Nephron (organoid): ENCODE measurements around the gene TNKS2.

Experiments used
- H3K27ac Mint-ChIP-seq, 3 experiments: 2 replicates each; pipeline ENCODE4 v1.8.0; 2020; ENCODE audit warnings: mixed read lengths in 3 of 3, mild to moderate bottlenecking in 2 of 3, moderate library complexity in 1 of 3
- H3K27me3 Mint-ChIP-seq: 2 replicates; pipeline ENCODE4 v1.8.0; 2021; ENCODE audit warnings: low read depth, mild to moderate bottlenecking, moderate library complexity, mixed read lengths
- H3K36me3 Mint-ChIP-seq: 2 replicates; pipeline ENCODE4 v1.8.0; 2020; ENCODE audit warnings: low read depth, mixed read lengths
- H3K4me1 Mint-ChIP-seq: 2 replicates; pipeline ENCODE4 v1.8.0; 2020; ENCODE audit warnings: mixed read lengths
- H3K4me3 Mint-ChIP-seq, 3 experiments: 2 replicates each; pipeline ENCODE4 v1.8.0; 2020; ENCODE audit warnings: mild to moderate bottlenecking in 3 of 3, mixed read lengths in 3 of 3, moderate library complexity in 2 of 3
- H3K9me3 Mint-ChIP-seq: 2 replicates; pipeline ENCODE4 v1.8.0; 2020; ENCODE audit warnings: mixed read lengths
- TF ChIP-seq, protein P1 (sequence below), 3 experiments: fragments of 200-600 bp; sonication (generic); IDR thresholded peaks; one replicate each; pipeline ENCODE4 v1.5.0; 2021; ENCODE audit warnings: antibody characterized with exemption in 3 of 3; ENCODE audit not compliant: unreplicated experiment in 3 of 3

The TNKS2 gene

DNA sequence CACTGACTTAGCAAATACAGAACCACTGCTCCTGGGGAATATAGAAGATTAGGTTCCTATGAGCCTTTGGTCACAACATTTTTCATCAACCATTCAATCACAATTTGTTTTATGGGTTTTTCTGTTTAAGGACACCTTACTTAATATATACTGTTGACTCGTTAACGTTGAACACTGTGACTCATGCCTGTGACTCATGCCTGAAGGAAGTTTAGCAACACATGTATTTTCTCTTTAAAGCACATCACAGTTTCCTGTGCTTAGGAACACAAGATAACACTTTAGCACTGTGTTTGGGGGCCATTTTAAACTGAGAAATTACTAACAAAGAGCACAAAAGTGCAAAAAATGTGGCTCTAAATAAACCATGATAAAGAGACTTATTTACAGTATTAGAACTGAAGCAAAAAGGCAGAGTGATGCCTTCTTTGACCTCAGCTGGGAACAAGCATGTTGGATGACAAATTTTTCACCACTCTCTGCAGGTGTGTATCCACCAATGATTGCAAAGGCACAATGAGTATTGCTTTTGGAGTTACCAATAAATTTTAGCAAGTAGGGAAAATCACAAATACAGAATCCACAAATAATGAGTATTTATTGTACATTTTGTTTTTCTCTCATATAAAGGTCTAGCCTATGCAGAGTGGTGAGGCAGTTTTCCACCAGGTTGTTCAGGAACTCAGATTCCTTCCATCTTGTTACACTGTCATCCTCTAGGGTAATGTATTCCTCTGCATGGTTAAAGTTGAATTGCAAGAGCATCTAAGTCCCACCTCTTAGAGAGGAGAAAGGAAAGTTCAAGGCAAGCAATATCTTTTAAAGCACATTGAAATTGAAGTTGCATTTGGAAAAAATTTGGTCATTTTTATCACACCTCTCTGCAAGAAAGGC is 103.8 kb downstream of the TNKS2 start:
- no peaks in the 10 kb centered on the region for H3K27me3 Mint-ChIP-seq
- no peaks in the 10 kb centered on the region for H3K4me1 Mint-ChIP-seq
- TF ChIP-seq, protein P1, sequence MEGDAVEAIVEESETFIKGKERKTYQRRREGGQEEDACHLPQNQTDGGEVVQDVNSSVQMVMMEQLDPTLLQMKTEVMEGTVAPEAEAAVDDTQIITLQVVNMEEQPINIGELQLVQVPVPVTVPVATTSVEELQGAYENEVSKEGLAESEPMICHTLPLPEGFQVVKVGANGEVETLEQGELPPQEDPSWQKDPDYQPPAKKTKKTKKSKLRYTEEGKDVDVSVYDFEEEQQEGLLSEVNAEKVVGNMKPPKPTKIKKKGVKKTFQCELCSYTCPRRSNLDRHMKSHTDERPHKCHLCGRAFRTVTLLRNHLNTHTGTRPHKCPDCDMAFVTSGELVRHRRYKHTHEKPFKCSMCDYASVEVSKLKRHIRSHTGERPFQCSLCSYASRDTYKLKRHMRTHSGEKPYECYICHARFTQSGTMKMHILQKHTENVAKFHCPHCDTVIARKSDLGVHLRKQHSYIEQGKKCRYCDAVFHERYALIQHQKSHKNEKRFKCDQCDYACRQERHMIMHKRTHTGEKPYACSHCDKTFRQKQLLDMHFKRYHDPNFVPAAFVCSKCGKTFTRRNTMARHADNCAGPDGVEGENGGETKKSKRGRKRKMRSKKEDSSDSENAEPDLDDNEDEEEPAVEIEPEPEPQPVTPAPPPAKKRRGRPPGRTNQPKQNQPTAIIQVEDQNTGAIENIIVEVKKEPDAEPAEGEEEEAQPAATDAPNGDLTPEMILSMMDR (IDR thresholded peaks at IDR 0.05; ENCODE audit: unreplicated experiment in 3 of 3): no peak
- H3K9me3 Mint-ChIP-seq: no peaks in the 10 kb centered on the region
- peak overlapping the region in 1 of 3 experiments; percentile 24 for H3K4me3 Mint-ChIP-seq
- peaks cover 21% of the 10 kb centered on the region for H3K36me3 Mint-ChIP-seq
- no peak overlapping the region for H3K27ac Mint-ChIP-seq

DNA sequence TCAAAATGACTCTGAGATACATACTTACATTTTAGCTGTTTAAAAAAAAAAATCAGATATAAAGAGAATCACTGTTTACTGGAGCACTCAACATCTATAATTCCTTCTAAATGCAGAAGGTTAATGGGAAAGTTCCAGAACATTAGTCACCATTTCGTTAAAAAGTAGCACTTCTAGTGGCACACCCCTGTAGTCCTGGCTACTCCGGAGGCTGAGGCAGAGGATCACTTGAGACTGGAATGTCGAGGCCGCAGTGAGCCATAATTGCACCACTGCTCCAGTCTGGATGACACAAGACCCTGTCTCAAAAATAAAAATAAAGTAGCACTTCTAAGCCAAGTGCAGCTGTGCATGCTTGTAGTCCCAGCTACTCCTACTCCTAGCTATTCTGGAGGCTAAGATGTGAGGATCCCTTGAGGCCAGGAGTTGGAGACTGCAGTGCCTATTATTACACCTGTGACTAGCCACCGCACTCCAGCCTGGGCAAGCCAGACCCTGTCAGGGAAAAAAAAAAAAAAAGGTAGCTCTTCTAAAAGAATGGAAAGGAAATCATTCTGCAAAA is 108.9 kb downstream of the TNKS2 start:
- Mint-ChIP-seq H3K27me3 (no peaks in the 10 kb centered on the region), H3K9me3 (no peaks in the 10 kb centered on the region), H3K36me3 (peaks cover 21% of the 10 kb centered on the region), H3K4me1 (peaks cover 14% of the 10 kb centered on the region), H3K27ac (no peak overlapping the region), H3K4me3 (peak overlapping the region; percentile 86 to 90 (median 90))
- TF ChIP-seq, protein P1 (IDR thresholded peaks at IDR 0.05; ENCODE audit: unreplicated experiment in 3 of 3): no peak

DNA sequence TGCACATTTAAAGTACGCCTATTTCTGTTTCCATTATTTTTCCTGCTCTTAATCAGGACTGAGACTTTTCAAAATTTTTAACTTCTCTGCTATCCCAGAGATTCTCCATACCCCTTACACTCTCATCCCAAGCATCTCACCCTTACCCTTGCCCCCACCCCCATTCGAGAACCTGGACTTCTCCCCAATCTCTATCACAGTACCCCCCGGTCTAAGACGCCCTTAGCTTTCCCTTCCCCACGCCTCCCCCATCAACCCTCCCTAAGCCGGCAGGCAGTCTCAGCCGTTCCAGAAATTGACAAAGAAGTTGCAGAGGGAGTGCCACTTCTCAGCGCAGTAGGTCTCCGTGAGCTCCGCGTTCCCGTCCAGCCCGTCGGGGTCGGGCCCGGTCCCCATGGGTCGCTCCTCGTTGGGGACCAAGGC is 109.7 kb downstream of the TNKS2 start:
- H3K9me3 Mint-ChIP-seq: no peaks in the 10 kb centered on the region
- peak overlapping the region; percentile 86 to 90 (median 90) for H3K4me3 Mint-ChIP-seq
- peaks cover 14% of the 10 kb centered on the region for H3K4me1 Mint-ChIP-seq
- peaks cover 21% of the 10 kb centered on the region for H3K36me3 Mint-ChIP-seq
- TF ChIP-seq, protein P1 (IDR thresholded peaks at IDR 0.05; ENCODE audit: unreplicated experiment in 3 of 3): no peak
- H3K27ac Mint-ChIP-seq: peak overlapping the region; percentile 20 to 74 (median 34)
- no peaks in the 10 kb centered on the region for H3K27me3 Mint-ChIP-seq

DNA sequence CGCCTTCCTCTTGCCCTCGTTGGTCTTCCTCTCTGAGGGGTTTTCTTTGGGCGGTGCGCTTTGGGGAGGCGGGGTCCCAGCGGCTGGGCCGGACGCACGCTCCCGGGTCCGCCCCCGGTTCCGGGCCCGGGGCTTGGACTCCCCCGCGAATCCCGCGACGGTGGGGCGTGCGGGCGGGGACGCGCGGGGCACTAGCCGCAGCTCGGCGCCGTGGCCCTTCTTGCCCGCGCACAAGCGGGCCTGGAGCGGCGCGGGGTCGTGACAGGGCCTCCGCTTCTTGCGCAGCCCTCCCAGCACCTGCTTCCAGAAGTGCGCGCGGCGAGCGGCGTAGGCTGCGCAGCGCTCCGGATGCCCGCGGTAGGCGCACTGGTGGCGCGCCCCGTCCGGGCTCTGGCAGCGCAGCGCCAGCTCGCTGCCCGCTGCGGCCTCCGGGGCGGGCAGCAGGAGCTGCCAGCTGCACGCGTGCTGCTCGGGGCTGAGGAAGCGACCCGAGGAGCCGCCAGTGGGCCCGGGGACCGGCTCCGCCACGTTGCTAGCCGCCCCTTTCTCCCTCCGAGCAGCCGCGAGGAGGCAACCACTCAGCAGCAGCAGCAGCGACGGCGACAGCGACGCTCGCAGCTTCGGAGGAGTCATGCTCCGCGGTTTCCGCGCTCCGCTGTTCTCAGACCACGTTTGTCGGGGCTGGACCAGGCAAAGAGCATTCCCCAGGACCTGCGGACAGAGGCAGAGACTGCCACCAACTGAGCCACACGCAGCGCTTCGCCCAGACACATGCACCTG is 110.3 kb downstream of the TNKS2 start:
- Mint-ChIP-seq H3K27me3 (no peaks in the 10 kb centered on the region), H3K9me3 (no peaks in the 10 kb centered on the region), H3K4me1 (peaks cover 14% of the 10 kb centered on the region), H3K4me3 (peak overlapping the region; percentile 86 to 91 (median 90)), H3K27ac (peak overlapping the region; percentile 64 to 84 (median 77)), H3K36me3 (peaks cover 21% of the 10 kb centered on the region)
- TF ChIP-seq, protein P1 (IDR thresholded peaks at IDR 0.05; ENCODE audit: unreplicated experiment in 3 of 3): peak; percentile 18 to 48 (median 32)

DNA sequence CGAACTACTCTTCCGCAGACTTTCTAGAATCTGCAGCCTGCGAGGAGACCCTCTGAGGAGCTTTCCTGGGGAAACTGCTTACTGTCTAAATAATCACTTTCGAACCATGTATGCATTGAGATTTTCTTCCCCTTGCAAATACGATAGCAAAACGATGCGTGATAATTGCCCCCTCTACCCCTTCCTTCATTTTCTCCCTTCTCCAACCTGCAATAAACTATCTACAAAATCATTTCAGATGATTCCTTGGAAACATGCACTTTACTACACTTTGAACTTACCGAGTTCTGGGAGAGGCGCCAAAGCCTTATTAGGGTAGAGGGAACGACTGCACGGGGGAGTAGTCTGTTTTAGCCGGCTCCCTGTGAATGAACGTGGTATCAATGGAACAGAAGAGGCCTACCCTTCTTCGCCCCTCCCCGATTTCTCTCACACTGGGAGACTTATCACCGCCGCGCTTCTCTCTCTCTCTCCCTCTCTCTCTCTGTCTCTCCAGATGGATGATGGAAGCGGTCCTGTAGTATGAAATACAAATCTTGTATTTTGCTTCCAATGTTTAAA is 111.0 kb downstream of the TNKS2 start, which contains the start of gene FGFBP3:
TSS of gene FGFBP3 (minus strand) at position 370 of the 561 bp plus-strand sequence. CDS start 517 bp downstream, outside the sequence.
- peak within 1 kb of the TSS; percentile 64 to 84 (median 77) for H3K27ac Mint-ChIP-seq
- peaks cover 21% of the 10 kb centered on the region for H3K36me3 Mint-ChIP-seq
- TF ChIP-seq, protein P1 (IDR thresholded peaks at IDR 0.05; ENCODE audit: unreplicated experiment in 3 of 3): no peak
- H3K9me3 Mint-ChIP-seq: no peaks in the 10 kb centered on the region
- peak within 1 kb of the TSS; percentile 81 to 91 (median 90) for H3K4me3 Mint-ChIP-seq
- H3K27me3 Mint-ChIP-seq: no peaks in the 10 kb centered on the region
- H3K4me1 Mint-ChIP-seq: peaks cover 14% of the 10 kb centered on the region
